Embryonic facial prominence (tissue), 1 donor: ENCODE measurements around the gene CMSS1.

Experiments
- DNase-seq: peaks from one replicate; pipeline ENCODE4 v3.0.0-alpha.2; 2016; ENCODE audit errors: extremely low spot score

The CMSS1 gene

GRCh38 chr3:100106531-100107141 is 289.0 kb downstream of the CMSS1 start:
- no peak for DNase-seq

GRCh38 chr3:100107221-100107814 is 289.7 kb downstream of the CMSS1 start:
- no peak for DNase-seq

GRCh38 chr3:100108464-100109079 is 290.9 kb downstream of the CMSS1 start:
- DNase-seq: no peak

GRCh38 chr3:100110162-100110561 is 292.5 kb downstream of the CMSS1 start:
- no peak for DNase-seq

- DNase-seq: no peak
Measured at GRCh38 chr3:100111728-100112127, 294.1 kb downstream of the CMSS1 start.

GRCh38 chr3:100113723-100114412 is 296.2 kb downstream of the CMSS1 start:
- no peak for DNase-seq

- no peak for DNase-seq
Measured at GRCh38 chr3:100114413-100115030, 296.9 kb downstream of the CMSS1 start, which contains the start of gene FILIP1L. Gene FILIP1L (minus strand): TSS chr3:100114501.

- no peak for DNase-seq
Measured at GRCh38 chr3:100117093-100117492, 299.4 kb downstream of the CMSS1 start.

- no peak for DNase-seq
Measured at GRCh38 chr3:100120012-100120411, 302.4 kb downstream of the CMSS1 start.

GRCh38 chr3:100120693-100121092 is 303.0 kb downstream of the CMSS1 start:
- DNase-seq: no peak

- no peak for DNase-seq
Measured at GRCh38 chr3:100122321-100122720, 304.7 kb downstream of the CMSS1 start.

GRCh38 chr3:100123112-100123511 is 305.4 kb downstream of the CMSS1 start:
- DNase-seq: no peak

GRCh38 chr3:100124201-100124761 is 306.6 kb downstream of the CMSS1 start:
- no peak for DNase-seq

- no peak for DNase-seq
Measured at GRCh38 chr3:100125161-100125938, 307.7 kb downstream of the CMSS1 start.

GRCh38 chr3:100127792-100128191 is 310.1 kb downstream of the CMSS1 start:
- DNase-seq: no peak

GRCh38 chr3:100128565-100128964 is 310.9 kb downstream of the CMSS1 start:
- DNase-seq: no peak

GRCh38 chr3:100129941-100130340 is 312.3 kb downstream of the CMSS1 start:
- no peak for DNase-seq

- no peak for DNase-seq
Measured at GRCh38 chr3:100131241-100131640, 313.6 kb downstream of the CMSS1 start.

- no peak for DNase-seq
Measured at GRCh38 chr3:100136921-100137320, 319.3 kb downstream of the CMSS1 start.

GRCh38 chr3:100140976-100141375 is 323.3 kb downstream of the CMSS1 start:
- DNase-seq: no peak

- DNase-seq: no peak
Measured at GRCh38 chr3:100141586-100141985, 323.9 kb downstream of the CMSS1 start.
